Measurements from ENCODE around the gene GAL3ST2. TPM values are rescaled to one million over a fixed set of nuclear protein-coding genes. Genes with fewer than 3 reads are reported as not detected.
"Not testable (repeated sequence)": the region's sequence is repeated elsewhere in the genome, so short reads cannot be mapped to it uniquely, and the experiment has no call there.

The GAL3ST2 gene
- total RNA-seq, 3 donors from 2014 or later: 0.23 to 0.33 TPM; not detected in 1

- no peak for DNase-seq
- H3K4me3 Mint-ChIP-seq: no peak overlapping the region
- peaks cover 11% of the 10 kb centered on the region for H3K36me3 Mint-ChIP-seq (ENCODE audit: insufficient read depth)
- no peaks in the 10 kb centered on the region for H3K4me1 Mint-ChIP-seq (ENCODE audit: low read depth)
- no peaks in the 10 kb centered on the region for H3K9me3 Mint-ChIP-seq
- H3K27me3 Mint-ChIP-seq (ENCODE audit: low read depth): no peaks in the 10 kb centered on the region
- ATAC-seq: no peak
Observed at GRCh38 chr2:241754042-241754441, 22.6 kb upstream of the GAL3ST2 start.

- Mint-ChIP-seq H3K27me3 (ENCODE audit: low read depth) (no peaks in the 10 kb centered on the region), H3K9me3 (no peaks in the 10 kb centered on the region), H3K4me3 (no peak overlapping the region), H3K36me3 (ENCODE audit: insufficient read depth) (peaks cover 14% of the 10 kb centered on the region), H3K4me1 (ENCODE audit: low read depth) (peaks cover 5% of the 10 kb centered on the region)
- ATAC-seq: no peak
- no peak for DNase-seq
Observed at GRCh38 chr2:241755166-241755565, 21.5 kb upstream of the GAL3ST2 start.

GRCh38 chr2:241755777-241756176, 20.8 kb upstream of the GAL3ST2 start:
- peaks cover 5% of the 10 kb centered on the region for H3K4me1 Mint-ChIP-seq (ENCODE audit: low read depth)
- H3K4me3 Mint-ChIP-seq: no peak overlapping the region
- H3K9me3 Mint-ChIP-seq: no peaks in the 10 kb centered on the region
- H3K27me3 Mint-ChIP-seq (ENCODE audit: low read depth): no peaks in the 10 kb centered on the region
- no peak for DNase-seq
- ATAC-seq: no peak
- H3K36me3 Mint-ChIP-seq (ENCODE audit: insufficient read depth): peaks cover 15% of the 10 kb centered on the region

GRCh38 chr2:241759067-241759807, 17.4 kb upstream of the GAL3ST2 start:
- H3K27me3 Mint-ChIP-seq (ENCODE audit: low read depth): no peaks in the 10 kb centered on the region
- ATAC-seq: no peak
- H3K4me3 Mint-ChIP-seq: no peak overlapping the region
- H3K4me1 Mint-ChIP-seq (ENCODE audit: low read depth): peaks cover 24% of the 10 kb centered on the region
- H3K36me3 Mint-ChIP-seq (ENCODE audit: insufficient read depth): peaks cover 17% of the 10 kb centered on the region
- no peaks in the 10 kb centered on the region for H3K9me3 Mint-ChIP-seq
- DNase-seq: no peak

- H3K4me3 Mint-ChIP-seq; H3K27me3 Mint-ChIP-seq (ENCODE audit: low read depth); H3K9me3 Mint-ChIP-seq; DNase-seq; ATAC-seq: not testable (repeated sequence)
- Mint-ChIP-seq H3K4me1 (ENCODE audit: low read depth) (peaks cover 30% of the 10 kb centered on the region), H3K36me3 (ENCODE audit: insufficient read depth) (peaks cover 17% of the 10 kb centered on the region)
Observed at GRCh38 chr2:241759893-241760292, 16.7 kb upstream of the GAL3ST2 start.

GRCh38 chr2:241760301-241760771, 16.3 kb upstream of the GAL3ST2 start:
- peaks cover 30% of the 10 kb centered on the region for H3K4me1 Mint-ChIP-seq (ENCODE audit: low read depth)
- ATAC-seq: no peak
- DNase-seq: no peak
- no peaks in the 10 kb centered on the region for H3K27me3 Mint-ChIP-seq (ENCODE audit: low read depth)
- H3K36me3 Mint-ChIP-seq (ENCODE audit: insufficient read depth): peaks cover 17% of the 10 kb centered on the region
- H3K9me3 Mint-ChIP-seq: no peaks in the 10 kb centered on the region
- H3K4me3 Mint-ChIP-seq: no peak overlapping the region

GRCh38 chr2:241762321-241762932, 14.2 kb upstream of the GAL3ST2 start:
- H3K27me3 Mint-ChIP-seq (ENCODE audit: low read depth): no peaks in the 10 kb centered on the region
- DNase-seq: no peak
- peaks cover 17% of the 10 kb centered on the region for H3K36me3 Mint-ChIP-seq (ENCODE audit: insufficient read depth)
- H3K9me3 Mint-ChIP-seq: no peaks in the 10 kb centered on the region
- H3K4me3 Mint-ChIP-seq: peak overlapping the region; percentile 54
- peaks cover 30% of the 10 kb centered on the region for H3K4me1 Mint-ChIP-seq (ENCODE audit: low read depth)
- no peak for ATAC-seq

GRCh38 chr2:241762933-241763369, 13.7 kb upstream of the GAL3ST2 start:
- H3K4me3 Mint-ChIP-seq: peak overlapping the region; percentile 54
- peaks cover 30% of the 10 kb centered on the region for H3K4me1 Mint-ChIP-seq (ENCODE audit: low read depth)
- H3K36me3 Mint-ChIP-seq (ENCODE audit: insufficient read depth): peaks cover 15% of the 10 kb centered on the region
- ATAC-seq (peak; percentile 89 to 90), DNase-seq (peak; percentile 41)
- no peaks in the 10 kb centered on the region for H3K9me3 Mint-ChIP-seq
- no peaks in the 10 kb centered on the region for H3K27me3 Mint-ChIP-seq (ENCODE audit: low read depth)

GRCh38 chr2:241763551-241764274, 12.9 kb upstream of the GAL3ST2 start:
- peaks cover 30% of the 10 kb centered on the region for H3K4me1 Mint-ChIP-seq (ENCODE audit: low read depth)
- no peaks in the 10 kb centered on the region for H3K27me3 Mint-ChIP-seq (ENCODE audit: low read depth)
- peak overlapping the region; percentile 9 for H3K4me3 Mint-ChIP-seq
- peak in 1 of 2 donors; percentile 11 for ATAC-seq
- H3K9me3 Mint-ChIP-seq: no peaks in the 10 kb centered on the region
- no peak for DNase-seq
- peaks cover 13% of the 10 kb centered on the region for H3K36me3 Mint-ChIP-seq (ENCODE audit: insufficient read depth)

GRCh38 chr2:241764275-241765241, 12.1 kb upstream of the GAL3ST2 start:
- no peak overlapping the region for H3K4me3 Mint-ChIP-seq
- ATAC-seq (no peak), DNase-seq (no peak)
- peaks cover 27% of the 10 kb centered on the region for H3K4me1 Mint-ChIP-seq (ENCODE audit: low read depth)
- H3K36me3 Mint-ChIP-seq (ENCODE audit: insufficient read depth): peaks cover 9% of the 10 kb centered on the region
- H3K9me3 Mint-ChIP-seq: no peaks in the 10 kb centered on the region
- H3K27me3 Mint-ChIP-seq (ENCODE audit: low read depth): no peaks in the 10 kb centered on the region

GRCh38 chr2:241767464-241768250, 9.0 kb upstream of the GAL3ST2 start:
- peaks cover 26% of the 10 kb centered on the region for H3K4me1 Mint-ChIP-seq (ENCODE audit: low read depth)
- no peaks in the 10 kb centered on the region for H3K27me3 Mint-ChIP-seq (ENCODE audit: low read depth)
- no peaks in the 10 kb centered on the region for H3K9me3 Mint-ChIP-seq
- no peak overlapping the region for H3K4me3 Mint-ChIP-seq
- H3K36me3 Mint-ChIP-seq (ENCODE audit: insufficient read depth): no peaks in the 10 kb centered on the region
- ATAC-seq: no peak
- no peak for DNase-seq

- Mint-ChIP-seq H3K36me3 (ENCODE audit: insufficient read depth) (no peaks in the 10 kb centered on the region), H3K9me3 (no peaks in the 10 kb centered on the region), H3K4me3 (no peak overlapping the region), H3K27me3 (ENCODE audit: low read depth) (no peaks in the 10 kb centered on the region), H3K4me1 (ENCODE audit: low read depth) (peaks cover 23% of the 10 kb centered on the region)
- ATAC-seq: no peak
- no peak for DNase-seq
Observed at GRCh38 chr2:241768251-241768711, 8.3 kb upstream of the GAL3ST2 start.

GRCh38 chr2:241768850-241769249, 7.8 kb upstream of the GAL3ST2 start:
- no peak for ATAC-seq
- Mint-ChIP-seq H3K4me1 (ENCODE audit: low read depth) (peaks cover 19% of the 10 kb centered on the region), H3K4me3 (no peak overlapping the region), H3K9me3 (no peaks in the 10 kb centered on the region), H3K27me3 (ENCODE audit: low read depth) (no peaks in the 10 kb centered on the region), H3K36me3 (ENCODE audit: insufficient read depth) (no peaks in the 10 kb centered on the region)
- no peak for DNase-seq
